Neural progenitor cell (in vitro differentiated cells): ENCODE data around the gene SEMA6B. TPM values are rescaled to one million over a fixed set of nuclear protein-coding genes. Genes with fewer than 3 reads are reported as not detected.

Experiments
- DNase-seq: peaks from one replicate; pipeline ENCODE4 v3.0.0-alpha.2; 2016; ENCODE audit warnings: low spot score
- H2AFZ ChIP-seq: fragments of 200-600 bp; sonication (generic); replicated peaks from 2 replicates; pipeline ENCODE4 v1.6.1; 2016; ENCODE audit warnings: antibody characterized with exemption
- H3F3A ChIP-seq: fragments of 200-600 bp; sonication (generic); 2 replicates; pipeline ENCODE4 v1.6.1; 2016; ENCODE audit warnings: antibody characterized with exemption, low read depth
- H3K27ac ChIP-seq: fragments of 200-600 bp; sonication (generic); 2 replicates; pipeline ENCODE4 v1.5.1; 2016; ENCODE audit warnings: mild to moderate bottlenecking
- H3K27me3 ChIP-seq: fragments of 200-600 bp; sonication (generic); 2 replicates; pipeline ENCODE4 v1.6.1; 2016; ENCODE audit warnings: mild to moderate bottlenecking, moderate library complexity
- H3K36me3 ChIP-seq: fragments of 200-600 bp; sonication (generic); 2 replicates; pipeline ENCODE4 v1.5.1; 2016
- H3K4me1 ChIP-seq: fragments of 200-600 bp; sonication (generic); 2 replicates; pipeline ENCODE4 v1.6.1; 2016; ENCODE audit warnings: mixed run types
- H3K4me2 ChIP-seq: fragments of 200-600 bp; sonication (generic); 2 replicates; pipeline ENCODE4 v1.6.1; 2016
- H3K4me3 ChIP-seq: fragments of 200-600 bp; sonication (generic); 2 replicates; pipeline ENCODE4 v1.5.1; 2016
- H3K79me2 ChIP-seq: fragments of 200-600 bp; sonication (generic); 2 replicates; pipeline ENCODE4 v1.6.1; 2016; ENCODE audit warnings: low read depth
- H3K9ac ChIP-seq: fragments of 200-600 bp; sonication (generic); 2 replicates; pipeline ENCODE4 v1.6.1; 2016
- H3K9me3 ChIP-seq: fragments of 200-600 bp; sonication (generic); 2 replicates; pipeline ENCODE4 v1.5.1; 2016; ENCODE audit warnings: low read depth
- H4K20me1 ChIP-seq: fragments of 200-600 bp; sonication (generic); 2 replicates; pipeline ENCODE4 v1.6.1; 2016; ENCODE audit warnings: low read depth
- H3K27ac Mint-ChIP-seq: 3 replicates; pipeline ENCODE4 v1.8.0; 2021; ENCODE audit warnings: mixed read lengths
- H3K27me3 Mint-ChIP-seq: 2 replicates; pipeline ENCODE4 v1.8.0; 2022; ENCODE audit warnings: low read depth, mild to moderate bottlenecking, inconsistent platforms, moderate library complexity, mixed read lengths; ENCODE audit not compliant: insufficient read depth
- H3K36me3 Mint-ChIP-seq: 3 replicates; pipeline ENCODE4 v1.8.0; 2021; ENCODE audit warnings: mixed read lengths
- H3K4me1 Mint-ChIP-seq: 3 replicates; pipeline ENCODE4 v1.8.0; 2021; ENCODE audit warnings: mixed read lengths
- H3K4me3 Mint-ChIP-seq: 3 replicates; pipeline ENCODE4 v1.8.0; 2021; ENCODE audit warnings: mild to moderate bottlenecking, moderate library complexity, mixed read lengths
- H3K9me3 Mint-ChIP-seq: 3 replicates; pipeline ENCODE4 v1.8.0; 2020; ENCODE audit warnings: mixed read lengths
- EZH2 ChIP-seq: fragments of 200-600 bp; sonication (generic); IDR thresholded peaks from 2 replicates; pipeline ENCODE4 v1.6.1; 2017; ENCODE audit warnings: antibody characterized with exemption, mild to moderate bottlenecking, moderate library complexity
- EZH2phosphoT487 ChIP-seq: fragments of 200-600 bp; sonication (generic); IDR thresholded peaks from 2 replicates; pipeline ENCODE4 v1.6.1; 2017; ENCODE audit warnings: antibody characterized with exemption
- total RNA-seq: library from RNA; depleted of rRNA; stranded (reverse); fragments of >200 nt; gene quantifications from 2 replicates; pipeline ENCODE4 v1.2.3, GENCODE V29; 2015; ENCODE audit warnings: low replicate concordance
- TF ChIP-seq, protein P1 (sequence below): fragments of 200-600 bp; sonication (generic); IDR thresholded peaks from 2 replicates; pipeline ENCODE4 v1.5.1; 2017; ENCODE audit warnings: antibody characterized with exemption, mild to moderate bottlenecking

Gene SEMA6B
- total RNA-seq, 1 donor from 2014 or later: 22.6 TPM

DNA sequence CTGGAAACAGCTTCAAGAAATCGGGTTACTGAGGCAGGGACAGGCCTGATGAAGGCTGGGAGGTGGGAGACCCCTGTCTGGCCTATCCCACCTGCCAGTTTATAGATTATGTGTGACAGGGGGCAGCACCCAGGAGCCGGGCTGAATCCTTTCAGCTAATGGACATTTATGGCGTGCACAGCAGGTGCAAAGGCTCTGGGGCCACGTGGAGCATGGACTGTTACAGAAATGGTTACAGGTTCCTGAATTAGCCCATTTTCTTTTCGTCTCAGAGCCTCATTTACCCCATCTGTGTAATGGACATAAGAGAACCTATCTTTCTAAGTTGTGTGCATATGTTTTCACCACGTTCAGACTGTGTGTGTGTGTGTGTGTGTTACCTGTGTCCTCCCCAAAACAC, 45.4 kb upstream of the SEMA6B start:
- DNase-seq: no peak
- Histone ChIP-seq H3K9ac (no peak overlapping the region), H3K4me1 (peaks cover 3% of the 10 kb centered on the region), H3K79me2 (no peaks in the 10 kb centered on the region), H3K27me3 (peaks cover 18% of the 10 kb centered on the region), H3F3A (peaks cover 16% of the 10 kb centered on the region), H3K4me3 (no peak overlapping the region), H3K27ac (no peak overlapping the region), H3K9me3 (no peaks in the 10 kb centered on the region), H2AFZ (no peak overlapping the region), H3K36me3 (no peaks in the 10 kb centered on the region), H3K4me2 (no peak overlapping the region), H4K20me1 (no peaks in the 10 kb centered on the region)
- Mint-ChIP-seq H3K4me3 (no peak overlapping the region), H3K27me3 (peaks cover 8% of the 10 kb centered on the region), H3K36me3 (no peaks in the 10 kb centered on the region), H3K27ac (no peak overlapping the region), H3K9me3 (no peaks in the 10 kb centered on the region), H3K4me1 (peaks cover 6% of the 10 kb centered on the region)
- TF ChIP-seq EZH2phosphoT487 (no peak), EZH2 (no peak)
- TF ChIP-seq, protein P1, sequence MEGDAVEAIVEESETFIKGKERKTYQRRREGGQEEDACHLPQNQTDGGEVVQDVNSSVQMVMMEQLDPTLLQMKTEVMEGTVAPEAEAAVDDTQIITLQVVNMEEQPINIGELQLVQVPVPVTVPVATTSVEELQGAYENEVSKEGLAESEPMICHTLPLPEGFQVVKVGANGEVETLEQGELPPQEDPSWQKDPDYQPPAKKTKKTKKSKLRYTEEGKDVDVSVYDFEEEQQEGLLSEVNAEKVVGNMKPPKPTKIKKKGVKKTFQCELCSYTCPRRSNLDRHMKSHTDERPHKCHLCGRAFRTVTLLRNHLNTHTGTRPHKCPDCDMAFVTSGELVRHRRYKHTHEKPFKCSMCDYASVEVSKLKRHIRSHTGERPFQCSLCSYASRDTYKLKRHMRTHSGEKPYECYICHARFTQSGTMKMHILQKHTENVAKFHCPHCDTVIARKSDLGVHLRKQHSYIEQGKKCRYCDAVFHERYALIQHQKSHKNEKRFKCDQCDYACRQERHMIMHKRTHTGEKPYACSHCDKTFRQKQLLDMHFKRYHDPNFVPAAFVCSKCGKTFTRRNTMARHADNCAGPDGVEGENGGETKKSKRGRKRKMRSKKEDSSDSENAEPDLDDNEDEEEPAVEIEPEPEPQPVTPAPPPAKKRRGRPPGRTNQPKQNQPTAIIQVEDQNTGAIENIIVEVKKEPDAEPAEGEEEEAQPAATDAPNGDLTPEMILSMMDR: no peak

DNA sequence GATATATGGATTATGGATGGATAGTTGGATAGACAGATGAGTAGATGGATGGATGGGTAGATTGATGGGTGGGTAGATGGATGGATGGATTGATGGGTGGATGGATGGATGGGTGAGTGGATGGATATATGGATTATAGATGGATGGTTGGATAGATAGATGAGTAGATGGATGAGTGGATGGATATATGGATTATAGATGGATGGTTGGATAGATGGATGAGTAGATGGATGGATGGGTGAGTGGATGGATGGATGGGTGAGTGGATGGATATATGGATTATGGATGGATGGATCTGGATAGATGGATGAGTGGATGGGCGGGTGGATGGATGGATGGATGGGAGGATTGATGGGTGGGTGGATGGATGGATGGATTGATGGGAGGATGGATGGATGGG, 43.4 kb upstream of the SEMA6B start:
- Mint-ChIP-seq H3K27ac (no peak overlapping the region), H3K9me3 (no peaks in the 10 kb centered on the region), H3K36me3 (no peaks in the 10 kb centered on the region), H3K27me3 (peaks cover 11% of the 10 kb centered on the region), H3K4me1 (peaks cover 10% of the 10 kb centered on the region), H3K4me3 (no peak overlapping the region)
- DNase-seq: no peak
- no peak overlapping the region for H3K4me3 ChIP-seq
- peaks cover 32% of the 10 kb centered on the region for H3K27me3 ChIP-seq
- TF ChIP-seq, protein P1: no peak
- TF ChIP-seq EZH2phosphoT487 (no peak), EZH2 (no peak)
- H3K4me1 ChIP-seq: peaks cover 6% of the 10 kb centered on the region
- H3K79me2 ChIP-seq: no peaks in the 10 kb centered on the region
- no peaks in the 10 kb centered on the region for H3K9me3 ChIP-seq
- H4K20me1 ChIP-seq: no peaks in the 10 kb centered on the region
- no peaks in the 10 kb centered on the region for H3K36me3 ChIP-seq
- no peak overlapping the region for H2AFZ ChIP-seq
- H3K27ac ChIP-seq: no peak overlapping the region
- H3K4me2 ChIP-seq: no peak overlapping the region
- peaks cover 23% of the 10 kb centered on the region for H3F3A ChIP-seq
- H3K9ac ChIP-seq: no peak overlapping the region

DNA sequence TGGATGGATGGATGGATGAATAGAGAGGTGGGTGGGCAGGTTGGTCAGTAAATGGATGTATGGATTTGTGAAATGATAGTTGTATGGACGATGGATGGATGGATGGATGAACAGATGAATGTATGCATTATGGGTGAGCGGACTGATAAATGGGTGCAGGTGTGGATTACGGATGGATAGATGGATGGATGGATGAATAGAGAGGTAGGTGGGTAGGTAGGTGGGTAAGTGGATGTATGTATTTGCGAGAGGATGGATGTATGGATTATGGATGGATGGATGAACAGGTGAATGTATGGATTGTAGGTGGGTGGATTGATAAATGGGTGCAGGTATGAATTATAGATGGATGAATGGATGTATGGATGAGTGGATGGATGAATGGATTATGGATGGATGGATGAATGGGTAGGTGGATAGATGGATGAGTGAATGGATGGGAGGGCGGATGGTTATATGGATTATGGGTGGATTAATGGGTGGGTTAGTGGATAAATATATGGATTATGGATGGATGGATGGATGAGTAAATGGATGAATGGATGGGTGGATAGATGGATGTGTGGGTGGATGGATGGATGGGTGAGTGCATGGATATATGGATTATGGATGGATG, 42.8 kb upstream of the SEMA6B start:
- Histone ChIP-seq H3K9me3 (no peaks in the 10 kb centered on the region), H3K27me3 (peaks cover 34% of the 10 kb centered on the region), H4K20me1 (peaks cover 3% of the 10 kb centered on the region), H3K36me3 (no peaks in the 10 kb centered on the region), H2AFZ (no peak overlapping the region), H3K9ac (no peak overlapping the region), H3K4me1 (peaks cover 8% of the 10 kb centered on the region), H3K79me2 (no peaks in the 10 kb centered on the region), H3F3A (peaks cover 25% of the 10 kb centered on the region), H3K4me3 (no peak overlapping the region), H3K27ac (no peak overlapping the region), H3K4me2 (no peak overlapping the region)
- no peak for TF ChIP-seq EZH2
- TF ChIP-seq, protein P1: no peak
- no peak for TF ChIP-seq EZH2phosphoT487
- no peak for DNase-seq
- Mint-ChIP-seq H3K36me3 (no peaks in the 10 kb centered on the region), H3K4me1 (peaks cover 10% of the 10 kb centered on the region), H3K27me3 (peaks cover 14% of the 10 kb centered on the region), H3K9me3 (no peaks in the 10 kb centered on the region), H3K4me3 (no peak overlapping the region), H3K27ac (no peak overlapping the region)
